HEK293 (cell line): Measurements from ENCODE around the gene PTPRA.

Experiments used
- CTCF ChIA-PET: fragments of 350-600 bp; formaldehyde crosslinking; extraction: SDS; loops from one replicate; lab custom pipeline; 2021; ENCODE audit warnings: antibody characterized with exemption; lab: Yijun Ruan, JAX
- POLR2A ChIA-PET: fragments of 300-600 bp; formaldehyde crosslinking; extraction: SDS; loops from one replicate; lab custom pipeline; 2020; ENCODE audit warnings: antibody characterized with exemption, inconsistent platforms; lab: Yijun Ruan, JAX
- H3K27ac ChIP-seq: fragments of 200-500 bp; sonication (Bioruptor generic); 2 replicates; pipeline ENCODE4 v1.5.1; 2014; ENCODE audit warnings: low read depth, low read length, control low read depth, inconsistent platforms; ENCODE audit errors: extremely low read depth
- H3K36me3 ChIP-seq, 2 experiments: fragments of 200-500 bp in 1 of 2; sonication (Bioruptor generic) in 1 of 2; 1 replicate in 1 of 2; 2 replicates in 1 of 2; pipeline ENCODE4 v1.5.1; 2014 to 2017; ENCODE audit warnings: inconsistent platforms in 2 of 2, low read length in 2 of 2; ENCODE audit not compliant: control insufficient read depth in 2 of 2, insufficient read depth in 1 of 2
- H3K4me1 ChIP-seq: fragments of 200-500 bp; sonication (Bioruptor generic); 2 replicates; pipeline ENCODE4 v1.5.1; 2014; ENCODE audit warnings: mild to moderate bottlenecking, low read length, inconsistent platforms; ENCODE audit not compliant: control insufficient read depth, insufficient read depth
- H3K4me3 ChIP-seq: 2 replicates; pipeline ENCODE4 v1.5.1; 2011; ENCODE audit warnings: low read depth, mild to moderate bottlenecking, control low read depth, low read length, moderate library complexity
- H3K9me3 ChIP-seq: fragments of 200-500 bp; sonication (Bioruptor generic); 2 replicates; pipeline ENCODE4 v1.5.1; 2014; ENCODE audit warnings: low read depth, low read length, inconsistent platforms; ENCODE audit not compliant: control insufficient read depth, insufficient read depth
- OSR2 ChIP-seq: fragments of 450-650 bp; formaldehyde crosslinking; IDR thresholded peaks from 2 replicates; pipeline ENCODE4 v1.5.1; 2016; ENCODE audit warnings: missing biosample characterization, missing genetic modification characterization
- RBAK ChIP-seq: fragments of 450-650 bp; formaldehyde crosslinking; IDR thresholded peaks from 2 replicates; pipeline ENCODE4 v1.5.1; 2016; ENCODE audit warnings: missing biosample characterization, missing genetic modification characterization
- REPIN1 ChIP-seq: fragments of 450-650 bp; formaldehyde crosslinking; IDR thresholded peaks from 2 replicates; pipeline ENCODE4 v1.5.1; 2017; ENCODE audit warnings: missing biosample characterization, missing genetic modification characterization, low read depth
- SCRT2 ChIP-seq: fragments of 450-650 bp; formaldehyde crosslinking; IDR thresholded peaks from 2 replicates; pipeline ENCODE4 v1.5.1; 2016; ENCODE audit warnings: missing biosample characterization, missing genetic modification characterization
- WT1 ChIP-seq: fragments of 450-650 bp; formaldehyde crosslinking; IDR thresholded peaks from 2 replicates; pipeline ENCODE4 v1.5.1; 2016; ENCODE audit warnings: missing biosample characterization, missing genetic modification characterization
- ZBTB17 ChIP-seq: fragments of 450-650 bp; formaldehyde crosslinking; IDR thresholded peaks from 2 replicates; pipeline ENCODE4 v1.5.1; 2016; ENCODE audit warnings: missing biosample characterization, missing genetic modification characterization
- ZNF239 ChIP-seq: fragments of 450-650 bp; formaldehyde crosslinking; IDR thresholded peaks from 2 replicates; pipeline ENCODE4 v1.5.1; 2016; ENCODE audit warnings: missing biosample characterization, missing genetic modification characterization
- ZNF394 ChIP-seq: fragments of 450-650 bp; formaldehyde crosslinking; IDR thresholded peaks from 2 replicates; pipeline ENCODE4 v1.5.1; 2016; ENCODE audit warnings: missing biosample characterization, missing genetic modification characterization, mild to moderate bottlenecking, moderate library complexity, borderline replicate concordance
- ZNF510 ChIP-seq: fragments of 450-650 bp; formaldehyde crosslinking; IDR thresholded peaks from 2 replicates; pipeline ENCODE4 v1.5.1; 2018; ENCODE audit warnings: mild to moderate bottlenecking, missing genetic modification characterization, missing biosample characterization; ENCODE audit not compliant: insufficient replicate concordance
- ZNF555 ChIP-seq: fragments of 450-650 bp; formaldehyde crosslinking; conservative IDR thresholded peaks from 2 replicates; pipeline ENCODE4 v1.5.1; 2017; ENCODE audit warnings: missing biosample characterization, mild to moderate bottlenecking, missing genetic modification characterization, inconsistent platforms
- ZNF670 ChIP-seq: fragments of 450-650 bp; formaldehyde crosslinking; IDR thresholded peaks from 2 replicates; pipeline ENCODE4 v1.5.1; 2016; ENCODE audit warnings: missing biosample characterization, missing genetic modification characterization, low read depth
- TF ChIP-seq, protein P1 (sequence below): fragments of 450-650 bp; formaldehyde crosslinking; IDR thresholded peaks from 2 replicates; pipeline ENCODE4 v1.5.1; 2016; ENCODE audit warnings: missing biosample characterization, missing genetic modification characterization, low read depth
- TF ChIP-seq, protein P2 (sequence below): fragments of 450-650 bp; formaldehyde crosslinking; IDR thresholded peaks from 2 replicates; pipeline ENCODE4 v1.5.1; 2016; ENCODE audit warnings: missing biosample characterization, missing genetic modification characterization, borderline replicate concordance
- TF ChIP-seq, protein P3 (sequence below): fragments of 450-650 bp; formaldehyde crosslinking; IDR thresholded peaks from 2 replicates; pipeline ENCODE4 v1.5.1; 2016; ENCODE audit warnings: missing biosample characterization, missing genetic modification characterization
- TF ChIP-seq, protein P4 (sequence below): fragments of 450-650 bp; formaldehyde crosslinking; IDR thresholded peaks from 2 replicates; pipeline ENCODE4 v1.5.1; 2016; ENCODE audit warnings: missing biosample characterization, missing genetic modification characterization

PTPRA gene

DNA sequence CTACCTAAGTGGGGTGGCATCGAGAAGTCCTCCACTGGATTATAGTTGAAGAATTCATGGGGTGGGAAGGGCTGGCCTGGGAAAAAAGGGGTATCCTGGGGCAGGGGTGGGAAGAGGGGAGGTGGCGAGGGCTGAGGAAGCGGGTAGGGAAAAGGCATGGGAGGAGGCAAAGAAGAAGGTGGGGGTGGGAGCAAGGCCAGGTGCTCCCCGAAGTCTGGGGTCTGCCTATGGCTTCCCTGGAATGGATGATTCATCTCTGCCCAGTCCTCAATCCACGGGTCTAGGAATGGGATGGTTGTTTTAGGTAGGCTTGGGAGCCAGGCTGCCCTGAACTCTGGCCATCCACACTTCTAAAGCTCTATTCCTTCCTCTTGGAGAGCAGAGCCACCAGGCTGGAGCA is 37.2 kb upstream of the PTPRA start:
- H3K36me3 ChIP-seq, result peaks cover 9 to 55% of the 10 kb centered on the region in 2 experiments; a peak in 2 of 3 replicates
- ChIA-PET CTCF (no interaction called here), POLR2A (interaction anchor here (1.4 kb wide), 1 partner anchor 14 kb away, joined by 3 read pairs; no protein-coding TSS in a partner anchor)
- H3K4me3 ChIP-seq, result no peak overlapping the region
- TF ChIP-seq, protein P1, sequence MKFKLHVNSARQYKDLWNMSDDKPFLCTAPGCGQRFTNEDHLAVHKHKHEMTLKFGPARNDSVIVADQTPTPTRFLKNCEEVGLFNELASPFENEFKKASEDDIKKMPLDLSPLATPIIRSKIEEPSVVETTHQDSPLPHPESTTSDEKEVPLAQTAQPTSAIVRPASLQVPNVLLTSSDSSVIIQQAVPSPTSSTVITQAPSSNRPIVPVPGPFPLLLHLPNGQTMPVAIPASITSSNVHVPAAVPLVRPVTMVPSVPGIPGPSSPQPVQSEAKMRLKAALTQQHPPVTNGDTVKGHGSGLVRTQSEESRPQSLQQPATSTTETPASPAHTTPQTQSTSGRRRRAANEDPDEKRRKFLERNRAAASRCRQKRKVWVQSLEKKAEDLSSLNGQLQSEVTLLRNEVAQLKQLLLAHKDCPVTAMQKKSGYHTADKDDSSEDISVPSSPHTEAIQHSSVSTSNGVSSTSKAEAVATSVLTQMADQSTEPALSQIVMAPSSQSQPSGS, result no peak
- TF ChIP-seq OSR2 (tag by site-specific recombination) (no peak), ZNF670 (tag by site-specific recombination) (no peak), SCRT2 (tag by site-specific recombination) (no peak), REPIN1 (tag by site-specific recombination) (no peak), RBAK (tag by site-specific recombination) (no peak), ZNF239 (tag by site-specific recombination) (no peak), WT1 (tag by site-specific recombination) (no peak), ZNF394 (tag by site-specific recombination) (no peak), ZNF510 (tag by site-specific recombination) (no peak), ZNF555 (tag by site-specific recombination) (no peak)
- TF ChIP-seq, protein P2, sequence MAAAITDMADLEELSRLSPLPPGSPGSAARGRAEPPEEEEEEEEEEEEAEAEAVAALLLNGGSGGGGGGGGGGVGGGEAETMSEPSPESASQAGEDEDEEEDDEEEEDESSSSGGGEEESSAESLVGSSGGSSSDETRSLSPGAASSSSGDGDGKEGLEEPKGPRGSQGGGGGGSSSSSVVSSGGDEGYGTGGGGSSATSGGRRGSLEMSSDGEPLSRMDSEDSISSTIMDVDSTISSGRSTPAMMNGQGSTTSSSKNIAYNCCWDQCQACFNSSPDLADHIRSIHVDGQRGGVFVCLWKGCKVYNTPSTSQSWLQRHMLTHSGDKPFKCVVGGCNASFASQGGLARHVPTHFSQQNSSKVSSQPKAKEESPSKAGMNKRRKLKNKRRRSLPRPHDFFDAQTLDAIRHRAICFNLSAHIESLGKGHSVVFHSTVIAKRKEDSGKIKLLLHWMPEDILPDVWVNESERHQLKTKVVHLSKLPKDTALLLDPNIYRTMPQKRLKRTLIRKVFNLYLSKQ, result no peak
- TF ChIP-seq, protein P3, sequence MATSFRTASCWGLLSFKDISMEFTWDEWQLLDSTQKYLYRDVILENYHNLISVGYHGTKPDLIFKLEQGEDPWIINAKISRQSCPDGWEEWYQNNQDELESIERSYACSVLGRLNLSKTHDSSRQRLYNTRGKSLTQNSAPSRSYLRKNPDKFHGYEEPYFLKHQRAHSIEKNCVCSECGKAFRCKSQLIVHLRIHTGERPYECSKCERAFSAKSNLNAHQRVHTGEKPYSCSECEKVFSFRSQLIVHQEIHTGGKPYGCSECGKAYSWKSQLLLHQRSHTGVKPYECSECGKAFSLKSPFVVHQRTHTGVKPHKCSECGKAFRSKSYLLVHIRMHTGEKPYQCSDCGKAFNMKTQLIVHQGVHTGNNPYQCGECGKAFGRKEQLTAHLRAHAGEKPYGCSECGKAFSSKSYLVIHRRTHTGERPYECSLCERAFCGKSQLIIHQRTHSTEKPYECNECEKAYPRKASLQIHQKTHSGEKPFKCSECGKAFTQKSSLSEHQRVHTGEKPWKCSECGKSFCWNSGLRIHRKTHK, result no peak
- TF ChIP-seq, protein P4, sequence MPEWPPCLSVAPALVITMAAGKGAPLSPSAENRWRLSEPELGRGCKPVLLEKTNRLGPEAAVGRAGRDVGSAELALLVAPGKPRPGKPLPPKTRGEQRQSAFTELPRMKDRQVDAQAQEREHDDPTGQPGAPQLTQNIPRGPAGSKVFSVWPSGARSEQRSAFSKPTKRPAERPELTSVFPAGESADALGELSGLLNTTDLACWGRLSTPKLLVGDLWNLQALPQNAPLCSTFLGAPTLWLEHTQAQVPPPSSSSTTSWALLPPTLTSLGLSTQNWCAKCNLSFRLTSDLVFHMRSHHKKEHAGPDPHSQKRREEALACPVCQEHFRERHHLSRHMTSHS, result no peak
- peaks cover 4% of the 10 kb centered on the region; the same call in 1 of the 2 replicates for H3K4me1 ChIP-seq
- H3K27ac ChIP-seq, result no peak overlapping the region
- no peaks in the 10 kb centered on the region for H3K9me3 ChIP-seq

DNA sequence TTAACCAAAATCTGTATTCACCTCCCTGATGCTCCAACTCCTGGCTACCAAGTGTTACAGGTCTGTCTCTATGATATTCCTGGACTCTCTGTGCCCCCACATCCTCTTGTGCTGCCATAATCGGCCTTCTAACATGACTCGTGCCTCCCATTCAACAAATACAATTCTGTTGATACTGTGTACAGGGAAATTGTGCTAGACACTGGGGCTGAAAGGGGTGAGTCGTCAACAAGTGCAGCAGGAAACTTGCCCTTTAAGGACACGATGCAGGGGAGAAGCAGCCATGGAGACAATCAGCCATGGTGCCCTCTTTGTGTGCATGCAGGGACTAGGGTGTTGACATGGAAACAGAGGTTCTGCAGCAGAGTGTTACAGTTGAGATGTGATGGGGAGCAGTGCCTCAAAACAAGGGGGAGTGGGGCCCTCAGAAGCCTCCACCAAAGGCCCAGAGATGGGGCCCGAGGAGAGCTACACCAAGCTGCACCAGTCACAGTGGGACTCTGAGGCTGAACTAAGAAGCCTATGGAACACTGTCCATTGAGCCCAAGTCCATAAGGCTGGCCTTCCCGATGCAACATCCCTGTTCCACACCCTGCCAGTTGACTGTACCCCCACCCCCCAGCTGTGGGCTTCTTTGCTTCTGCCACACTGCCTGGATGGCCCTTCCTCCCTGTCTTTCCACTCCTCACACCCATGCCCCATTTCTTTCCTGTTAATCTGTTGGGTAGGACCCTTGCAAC is 35.9 kb upstream of the PTPRA start:
- H3K4me3 ChIP-seq, result no peak overlapping the region
- ChIA-PET CTCF (interaction anchor here (1.3 kb wide), 1 partner anchor 85 kb away, joined by 5 read pairs; no protein-coding TSS in a partner anchor), POLR2A (interaction anchor here (0.6 kb wide), 1 partner anchor 60 kb away, joined by 4 read pairs; no protein-coding TSS in a partner anchor)
- H3K4me1 ChIP-seq, result peaks cover 6% of the 10 kb centered on the region; the same call in 1 of the 2 replicates
- H3K27ac ChIP-seq, result no peak overlapping the region
- H3K9me3 ChIP-seq, result no peaks in the 10 kb centered on the region
- TF ChIP-seq SCRT2 (tag by site-specific recombination) (0 out of 2 replicates have a peak, but pooled peaks have one; percentile 12), ZBTB17 (tag by site-specific recombination) (no peak)
- peaks cover 9 to 55% of the 10 kb centered on the region in 2 experiments; a peak in 2 of 3 replicates for H3K36me3 ChIP-seq
